GM18502 (cell line): ENCODE measurements around the gene STRIP2.
"Not testable (repeated sequence)": the region's sequence is repeated elsewhere in the genome, so short reads cannot be mapped to it uniquely, and the experiment has no call there.

Source experiments
- ATAC-seq: cut with Tn5 transposase; IDR thresholded peaks from one replicate; pipeline ENCODE4 v1.9.1; 2021; ENCODE audit warnings: mild to moderate bottlenecking; ENCODE audit not compliant: unreplicated experiment, poor library complexity

The STRIP2 gene

GRCh38 chr7:129452589-129453231 is 18.5 kb downstream of the STRIP2 start:
- ATAC-seq = no peak

GRCh38 chr7:129453510-129454248 is 19.4 kb downstream of the STRIP2 start:
- ATAC-seq = no peak

- ATAC-seq = no peak
Measured at GRCh38 chr7:129454249-129454551, 20.0 kb downstream of the STRIP2 start.

- no peak for ATAC-seq
Measured at GRCh38 chr7:129456421-129456820, 22.2 kb downstream of the STRIP2 start.

- ATAC-seq = no peak
Measured at GRCh38 chr7:129457101-129457500, 22.9 kb downstream of the STRIP2 start.

GRCh38 chr7:129458171-129458570 is 23.9 kb downstream of the STRIP2 start:
- no peak for ATAC-seq

- no peak for ATAC-seq
Measured at GRCh38 chr7:129461809-129462208, 27.6 kb downstream of the STRIP2 start.

GRCh38 chr7:129462420-129462819 is 28.2 kb downstream of the STRIP2 start:
- ATAC-seq = no peak

GRCh38 chr7:129464194-129464593 is 30.0 kb downstream of the STRIP2 start:
- no peak for ATAC-seq

- no peak for ATAC-seq
Measured at GRCh38 chr7:129465080-129465479, 30.8 kb downstream of the STRIP2 start.

GRCh38 chr7:129466796-129467195 is 32.6 kb downstream of the STRIP2 start:
- no peak for ATAC-seq

- ATAC-seq = no peak
Measured at GRCh38 chr7:129468087-129468486, 33.9 kb downstream of the STRIP2 start.

- ATAC-seq = no peak
Measured at GRCh38 chr7:129468547-129468946, 34.3 kb downstream of the STRIP2 start.

GRCh38 chr7:129469930-129470329 is 35.7 kb downstream of the STRIP2 start:
- ATAC-seq = no peak

GRCh38 chr7:129470411-129470810 is 36.2 kb downstream of the STRIP2 start:
- no peak for ATAC-seq

GRCh38 chr7:129471402-129471827 is 37.2 kb downstream of the STRIP2 start:
- ATAC-seq = no peak

GRCh38 chr7:129475931-129476330 is 41.7 kb downstream of the STRIP2 start:
- not testable (repeated sequence) for ATAC-seq

- ATAC-seq = not testable (repeated sequence)
Measured at GRCh38 chr7:129476398-129476797, 42.2 kb downstream of the STRIP2 start.

- ATAC-seq = no peak
Measured at GRCh38 chr7:129479831-129480230, 45.6 kb downstream of the STRIP2 start.

GRCh38 chr7:129480674-129481363 is 46.6 kb downstream of the STRIP2 start:
- no peak for ATAC-seq

GRCh38 chr7:129481376-129481775 is 47.1 kb downstream of the STRIP2 start:
- ATAC-seq = not testable (repeated sequence)
